Activated naive CD4-positive, alpha-beta T cell treated with anti-CD3 and anti-CD28 coated beads, Interleukin-2, amount 10 ng/mL, durations not matched to agents 7 days and 5 days (primary cell): ENCODE data around the gene WDR5.
A peak's percentile ranks its signal among the peaks of the same experiment; 100 is the strongest.

Experiments used
- CTCF ChIA-PET: fragments of 350-600 bp; sonication (Branson Sonifier 250); formaldehyde crosslinking; loops from one replicate; lab custom pipeline; 2021; ENCODE audit warnings: antibody characterized with exemption; lab: Charles Lee
- DNase-seq: peaks from one replicate; pipeline ENCODE4 v3.0.0-alpha.2; 2020
- H3K27ac Mint-ChIP-seq: one replicate; pipeline ENCODE4 v1.8.0; 2021; ENCODE audit warnings: mild to moderate bottlenecking, moderate library complexity, mixed read lengths
- H3K27me3 Mint-ChIP-seq: one replicate; pipeline ENCODE4 v1.8.0; 2021; ENCODE audit warnings: mild to moderate bottlenecking, mixed read lengths
- H3K36me3 Mint-ChIP-seq: one replicate; pipeline ENCODE4 v1.8.0; 2021; ENCODE audit warnings: mixed read lengths
- H3K4me1 Mint-ChIP-seq: one replicate; pipeline ENCODE4 v1.8.0; 2021; ENCODE audit warnings: mixed read lengths
- H3K4me3 Mint-ChIP-seq: one replicate; pipeline ENCODE4 v1.8.0; 2021; ENCODE audit warnings: mild to moderate bottlenecking, moderate library complexity, mixed read lengths
- H3K9me3 Mint-ChIP-seq: one replicate; pipeline ENCODE4 v1.8.0; 2021; ENCODE audit warnings: mixed read lengths

WDR5 gene

DNA sequence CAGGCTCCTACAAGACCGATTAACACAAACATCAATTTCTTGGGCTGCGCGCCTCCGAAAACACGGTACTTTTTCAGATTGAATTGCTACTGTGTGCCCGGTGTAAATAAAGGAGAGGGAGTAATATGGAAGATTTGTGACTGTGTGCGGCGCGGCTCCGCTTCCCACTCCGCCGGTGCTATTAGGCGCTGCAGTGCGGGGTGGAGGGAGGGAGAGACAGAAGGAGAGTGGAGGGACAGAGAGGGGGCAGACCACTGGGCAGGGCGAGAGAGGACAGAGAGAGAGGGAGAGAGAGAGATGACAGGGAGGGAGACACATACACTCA is 53.2 kb downstream of the WDR5 start:
- CTCF ChIA-PET = no interaction called here
- Mint-ChIP-seq H3K4me3 (no peak overlapping the region), H3K27me3 (peaks cover 45% of the 10 kb centered on the region), H3K36me3 (no peaks in the 10 kb centered on the region), H3K27ac (no peak overlapping the region), H3K9me3 (no peaks in the 10 kb centered on the region), H3K4me1 (peaks cover 9% of the 10 kb centered on the region)
- DNase-seq = no peak

DNA sequence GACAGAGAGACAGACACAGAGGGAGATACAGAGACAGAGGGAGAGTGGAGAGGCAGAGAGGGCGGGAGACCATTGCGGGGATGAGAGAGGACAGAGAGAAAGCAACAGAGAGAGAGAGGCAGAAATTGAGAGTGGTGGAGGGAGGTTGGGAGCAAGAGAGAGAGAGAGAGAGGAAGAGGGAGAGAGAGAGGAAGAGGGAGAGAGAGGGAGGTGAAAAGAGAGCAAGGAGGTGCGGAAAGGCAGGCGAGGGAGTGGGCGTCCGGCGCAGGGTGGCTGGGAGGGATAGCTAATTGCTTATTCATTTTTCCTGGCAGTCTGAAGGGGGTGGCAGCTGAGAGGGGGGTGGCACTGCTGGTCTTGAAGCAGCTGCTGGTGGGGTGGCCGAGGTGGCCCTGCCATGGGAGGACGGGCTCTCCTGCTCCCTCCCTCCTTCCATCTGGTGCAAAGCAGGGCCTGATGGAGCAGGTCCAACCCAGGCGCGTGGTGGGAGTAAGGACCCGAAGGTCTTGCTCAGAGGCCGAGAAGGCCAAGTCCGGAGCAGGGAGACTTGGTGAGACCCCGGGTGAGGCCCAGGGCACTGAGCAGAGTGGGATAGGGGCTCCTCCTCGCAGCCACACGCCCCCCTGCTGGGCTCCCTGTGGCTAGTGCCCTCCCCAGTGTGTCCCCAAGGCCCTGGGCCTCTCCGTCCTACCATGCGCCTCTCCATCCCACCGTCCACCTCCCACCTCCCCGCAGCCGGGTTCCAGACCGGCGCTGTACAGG is 53.8 kb downstream of the WDR5 start:
- H3K9me3 Mint-ChIP-seq = no peaks in the 10 kb centered on the region
- H3K4me3 Mint-ChIP-seq = no peak overlapping the region
- no peaks in the 10 kb centered on the region for H3K36me3 Mint-ChIP-seq
- DNase-seq = no peak
- CTCF ChIA-PET = interaction anchor here (1.5 kb wide), 1 partner anchor 11 kb away, joined by 3 read pairs; no protein-coding TSS in a partner anchor
- H3K27me3 Mint-ChIP-seq = peaks cover 45% of the 10 kb centered on the region
- no peak overlapping the region for H3K27ac Mint-ChIP-seq
- H3K4me1 Mint-ChIP-seq = peaks cover 10% of the 10 kb centered on the region

DNA sequence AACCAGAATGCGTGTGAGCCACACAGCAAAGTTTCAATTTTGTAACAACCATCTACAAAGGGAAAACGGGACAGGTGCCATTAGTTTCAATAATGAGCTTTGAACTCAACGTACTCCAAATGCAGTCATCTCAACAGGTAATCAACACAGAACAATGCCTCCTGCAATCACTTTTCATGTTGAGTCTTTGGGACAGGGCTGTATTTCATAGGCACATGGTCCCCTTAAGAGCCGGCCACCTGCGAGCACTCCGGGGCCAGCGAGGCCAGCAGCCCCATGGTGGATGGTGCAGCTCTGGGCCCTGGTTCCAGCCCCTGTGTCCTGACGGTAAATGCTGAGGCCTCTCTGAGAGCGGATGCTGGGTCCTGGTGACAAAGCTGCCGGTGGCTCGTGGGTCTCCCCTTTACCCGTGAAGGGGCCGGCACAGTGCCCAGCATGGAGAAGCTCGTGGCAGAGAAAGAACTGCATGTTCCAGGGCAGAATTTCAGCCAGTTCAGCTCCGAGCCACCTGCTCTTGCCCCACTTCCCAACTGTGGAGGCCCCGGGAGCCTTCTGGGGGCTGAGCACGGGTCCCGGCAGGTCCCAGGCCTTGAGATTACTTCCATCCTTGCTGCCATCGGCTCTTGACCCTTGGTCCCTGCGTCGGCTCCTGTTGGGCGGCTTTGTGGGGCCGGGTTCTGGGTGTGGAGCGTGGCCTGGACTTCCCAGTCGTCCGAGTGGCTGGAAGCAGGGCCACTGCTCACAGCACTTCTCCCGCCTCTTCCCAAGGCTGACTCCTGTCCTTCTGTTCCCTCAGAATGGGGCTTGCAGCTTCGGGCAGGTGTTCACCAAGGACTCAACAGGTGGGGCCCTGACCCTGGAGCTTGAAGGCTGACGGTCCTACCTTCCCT is 54.6 kb downstream of the WDR5 start:
- no peaks in the 10 kb centered on the region for H3K9me3 Mint-ChIP-seq
- H3K27ac Mint-ChIP-seq = no peak overlapping the region
- DNase-seq = no peak
- H3K4me3 Mint-ChIP-seq = no peak overlapping the region
- H3K27me3 Mint-ChIP-seq = peaks cover 45% of the 10 kb centered on the region
- H3K4me1 Mint-ChIP-seq = peaks cover 16% of the 10 kb centered on the region
- CTCF ChIA-PET = interaction anchor here (1.5 kb wide), 1 partner anchor 11 kb away, joined by 3 read pairs; no protein-coding TSS in a partner anchor
- H3K36me3 Mint-ChIP-seq = no peaks in the 10 kb centered on the region

- Mint-ChIP-seq H3K27me3 (peaks cover 45% of the 10 kb centered on the region), H3K9me3 (no peaks in the 10 kb centered on the region), H3K4me3 (no peak overlapping the region), H3K36me3 (no peaks in the 10 kb centered on the region), H3K27ac (no peak overlapping the region), H3K4me1 (peaks cover 16% of the 10 kb centered on the region)
- DNase-seq = no peak
- CTCF ChIA-PET = interaction anchor here (1.5 kb wide), 1 partner anchor 13 kb away, joined by 3 read pairs; no protein-coding TSS in a partner anchor
Observed at GRCh38 chr9:134191455-134192209, 55.8 kb downstream of the WDR5 start.

DNA sequence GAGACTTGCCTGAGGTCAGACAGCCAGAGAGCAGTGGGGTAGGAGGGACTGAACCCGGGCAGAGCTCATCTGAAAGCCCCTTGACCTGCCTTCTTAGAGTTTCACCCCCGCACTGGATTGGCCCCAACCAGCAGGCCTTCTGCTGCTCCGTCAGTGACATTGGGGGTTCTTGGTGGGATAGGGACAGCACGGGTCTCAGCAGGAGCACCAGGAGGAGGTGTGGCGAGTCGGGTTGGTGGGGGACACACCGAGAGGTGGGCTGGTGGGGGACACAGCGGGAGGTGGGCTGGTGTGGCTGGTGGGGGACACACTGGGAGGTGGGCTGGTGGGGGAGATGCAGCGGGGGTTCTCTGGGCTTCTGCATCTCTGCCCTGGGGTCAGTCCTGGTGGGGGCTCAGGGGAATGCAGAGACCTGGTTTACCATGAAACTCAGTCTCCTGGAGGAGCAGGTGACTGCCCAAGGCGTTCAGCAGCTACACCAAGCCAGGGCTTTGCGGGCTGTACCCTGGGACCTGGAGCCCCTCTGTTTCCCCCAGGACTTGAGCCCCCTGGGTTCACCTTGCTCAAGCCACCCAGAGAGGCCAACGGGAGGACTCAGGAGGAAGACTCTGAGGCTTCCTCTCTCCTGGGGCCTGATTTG is 56.5 kb downstream of the WDR5 start:
- CTCF ChIA-PET = interaction anchor here (0.6 kb wide), 1 partner anchor 373 kb away, joined by 3 read pairs; no protein-coding TSS in a partner anchor
- Mint-ChIP-seq H3K27me3 (peaks cover 38% of the 10 kb centered on the region), H3K4me3 (no peak overlapping the region), H3K9me3 (no peaks in the 10 kb centered on the region), H3K4me1 (peaks cover 16% of the 10 kb centered on the region), H3K27ac (no peak overlapping the region), H3K36me3 (no peaks in the 10 kb centered on the region)
- DNase-seq = no peak

DNA sequence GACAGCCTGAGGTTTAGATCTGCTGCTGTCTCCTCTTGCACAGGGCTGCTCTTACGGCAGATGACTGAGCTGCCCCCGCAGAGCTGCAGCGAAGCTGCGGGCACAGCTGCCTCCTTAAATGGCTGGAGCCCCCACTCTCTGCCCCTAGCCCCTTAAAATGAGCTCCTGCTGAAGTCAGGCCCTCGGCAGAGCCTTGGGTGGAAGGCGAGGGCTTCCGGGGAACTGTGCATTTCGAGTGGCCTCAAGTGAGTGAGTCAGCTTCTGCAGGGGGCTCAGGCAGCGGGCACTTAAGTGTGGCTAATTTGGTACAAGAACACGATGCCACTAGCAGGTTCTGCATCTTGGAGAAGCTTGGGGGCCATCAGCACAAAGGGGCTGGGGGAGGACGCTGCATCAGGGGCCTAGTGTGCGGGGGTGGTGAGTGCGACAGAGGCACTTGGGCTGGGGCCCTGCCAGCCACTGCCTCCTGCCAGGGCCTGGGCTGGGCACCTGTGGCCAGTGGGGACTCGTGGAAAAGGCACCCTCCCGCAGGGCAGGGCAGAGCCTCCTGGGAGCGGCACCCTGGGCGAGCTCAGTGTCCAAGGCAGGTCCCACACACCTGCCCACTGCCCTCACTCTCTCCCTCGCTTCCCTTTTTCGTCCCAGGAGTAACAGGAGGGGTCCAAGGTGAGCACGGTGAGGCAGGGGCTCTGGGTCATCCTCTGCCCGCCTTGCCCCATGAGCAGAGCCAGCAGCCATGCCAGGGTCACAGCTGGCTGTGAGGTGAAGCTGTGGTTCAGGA is 57.3 kb downstream of the WDR5 start:
- DNase-seq = no peak
- Mint-ChIP-seq H3K4me3 (no peak overlapping the region), H3K36me3 (no peaks in the 10 kb centered on the region), H3K27ac (no peak overlapping the region), H3K9me3 (no peaks in the 10 kb centered on the region), H3K27me3 (peaks cover 32% of the 10 kb centered on the region), H3K4me1 (peaks cover 20% of the 10 kb centered on the region)
- CTCF ChIA-PET = interaction anchor here (0.6 kb wide), 1 partner anchor 372 kb away, joined by 3 read pairs; no protein-coding TSS in a partner anchor

GRCh38 chr9:134193912-134194535 is 58.1 kb downstream of the WDR5 start:
- no peak for DNase-seq
- CTCF ChIA-PET = no interaction called here
- Mint-ChIP-seq H3K4me3 (no peak overlapping the region), H3K9me3 (no peaks in the 10 kb centered on the region), H3K4me1 (peaks cover 25% of the 10 kb centered on the region), H3K27ac (no peak overlapping the region), H3K36me3 (no peaks in the 10 kb centered on the region), H3K27me3 (peaks cover 28% of the 10 kb centered on the region)

- Mint-ChIP-seq H3K27me3 (peaks cover 25% of the 10 kb centered on the region), H3K4me1 (peaks cover 25% of the 10 kb centered on the region), H3K9me3 (no peaks in the 10 kb centered on the region), H3K4me3 (no peak overlapping the region), H3K36me3 (no peaks in the 10 kb centered on the region), H3K27ac (peak overlapping the region; percentile 67)
- no peak for DNase-seq
- CTCF ChIA-PET = interaction anchor here (1.0 kb wide), 1 partner anchor 9 kb away, joined by 3 read pairs; no protein-coding TSS in a partner anchor
Observed at GRCh38 chr9:134195558-134195957, 59.7 kb downstream of the WDR5 start.

DNA sequence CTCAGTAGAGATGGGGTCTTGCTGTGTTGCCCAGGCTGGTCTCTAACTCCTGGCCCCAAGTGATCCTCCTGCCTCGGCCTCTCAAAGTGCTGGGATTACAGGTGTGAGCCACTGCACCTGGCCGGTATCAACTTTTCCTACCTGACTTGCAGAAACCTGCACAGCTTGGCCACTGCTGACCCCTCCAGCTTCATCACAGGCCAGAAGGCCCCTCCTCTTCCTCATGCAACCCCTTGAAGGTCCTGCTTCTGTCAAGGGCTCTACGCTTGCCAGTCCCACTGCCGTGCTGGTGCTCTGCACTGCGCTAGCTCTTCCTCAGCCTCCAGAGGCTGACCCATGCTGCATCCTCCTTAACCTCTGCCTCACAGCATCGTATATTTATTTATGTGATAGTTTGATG is 61.0 kb downstream of the WDR5 start:
- CTCF ChIA-PET = interaction anchor here (0.6 kb wide), 1 partner anchor 566 kb away, joined by 3 read pairs; no protein-coding TSS in a partner anchor

GRCh38 chr9:134198791-134199190 is 62.9 kb downstream of the WDR5 start:
- CTCF ChIA-PET = no interaction called here
- no peak for DNase-seq
- no peak overlapping the region for H3K27ac Mint-ChIP-seq
- H3K36me3 Mint-ChIP-seq = no peaks in the 10 kb centered on the region
- peaks cover 22% of the 10 kb centered on the region for H3K27me3 Mint-ChIP-seq
- peaks cover 25% of the 10 kb centered on the region for H3K4me1 Mint-ChIP-seq
- H3K9me3 Mint-ChIP-seq = no peaks in the 10 kb centered on the region
- H3K4me3 Mint-ChIP-seq = no peak overlapping the region

More for the DNA sequence above, 61.0 kb downstream of the WDR5 start:
- no peak overlapping the region for H3K4me3 Mint-ChIP-seq
- peaks cover 25% of the 10 kb centered on the region for H3K4me1 Mint-ChIP-seq
- H3K27ac Mint-ChIP-seq = peak overlapping the region; percentile 2
- H3K27me3 Mint-ChIP-seq = peaks cover 25% of the 10 kb centered on the region
- H3K9me3 Mint-ChIP-seq = no peaks in the 10 kb centered on the region
- no peak for DNase-seq
- no peaks in the 10 kb centered on the region for H3K36me3 Mint-ChIP-seq

DNA sequence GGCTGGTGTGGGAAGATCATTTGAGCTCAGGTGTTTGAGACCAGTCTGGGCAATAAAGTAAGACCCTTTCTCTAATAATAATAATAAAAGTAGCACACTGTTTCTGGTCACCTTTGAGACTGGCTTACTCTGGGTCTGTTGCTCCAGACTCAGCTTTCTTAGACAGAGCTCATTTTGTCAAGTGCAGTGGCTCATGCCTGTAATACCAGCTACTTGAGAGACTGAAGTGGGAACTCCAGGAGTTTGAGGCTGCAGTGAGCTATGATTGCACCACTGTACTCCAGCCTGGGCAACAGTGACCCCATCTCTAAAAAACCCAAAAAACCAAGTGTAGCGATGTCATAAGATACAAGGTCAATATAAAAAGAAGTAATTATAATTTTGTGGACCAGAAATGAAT is 64.8 kb downstream of the WDR5 start:
- no peak for DNase-seq
- H3K4me3 Mint-ChIP-seq = no peak overlapping the region
- peaks cover 37% of the 10 kb centered on the region for H3K27me3 Mint-ChIP-seq
- H3K9me3 Mint-ChIP-seq = no peaks in the 10 kb centered on the region
- CTCF ChIA-PET = no interaction called here
- H3K36me3 Mint-ChIP-seq = no peaks in the 10 kb centered on the region
- peaks cover 13% of the 10 kb centered on the region for H3K4me1 Mint-ChIP-seq
- H3K27ac Mint-ChIP-seq = peak overlapping the region; percentile 42

DNA sequence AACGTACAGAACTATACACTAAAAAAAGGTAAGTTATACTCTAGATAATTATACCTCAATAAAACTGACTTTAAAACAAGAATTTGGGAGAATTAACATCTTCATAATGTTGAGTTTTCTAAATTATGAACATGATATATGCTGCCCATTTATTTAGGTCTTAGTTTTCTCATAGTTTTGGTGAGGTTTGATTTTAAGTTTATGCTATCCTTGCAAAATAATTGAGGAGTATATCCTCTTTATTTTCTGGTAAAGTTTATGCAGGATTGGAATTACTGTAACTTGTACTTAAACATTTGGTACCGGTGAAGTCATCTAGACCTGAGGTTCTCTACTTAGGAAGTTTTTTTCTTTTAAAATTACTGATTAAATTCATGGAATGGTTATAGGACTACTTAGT is 67.3 kb downstream of the WDR5 start:
- Mint-ChIP-seq H3K27me3 (peaks cover 37% of the 10 kb centered on the region), H3K4me3 (no peak overlapping the region), H3K9me3 (no peaks in the 10 kb centered on the region), H3K4me1 (peaks cover 5% of the 10 kb centered on the region), H3K27ac (no peak overlapping the region), H3K36me3 (no peaks in the 10 kb centered on the region)
- CTCF ChIA-PET = no interaction called here
- DNase-seq = no peak

- no peaks in the 10 kb centered on the region for H3K9me3 Mint-ChIP-seq
- no peaks in the 10 kb centered on the region for H3K4me1 Mint-ChIP-seq
- no peaks in the 10 kb centered on the region for H3K36me3 Mint-ChIP-seq
- no peak overlapping the region for H3K4me3 Mint-ChIP-seq
- CTCF ChIA-PET = no interaction called here
- DNase-seq = no peak
- peaks cover 33% of the 10 kb centered on the region for H3K27me3 Mint-ChIP-seq
- no peak overlapping the region for H3K27ac Mint-ChIP-seq
Observed at GRCh38 chr9:134204041-134204440, 68.2 kb downstream of the WDR5 start.
